Smooth muscle cell of the brain vasculature (primary cell): ENCODE data around the gene SYNC.
A peak's percentile ranks its signal among the peaks of the same experiment; 100 is the strongest.
"Not testable (repeated sequence)": the region's sequence is repeated elsewhere in the genome, so short reads cannot be mapped to it uniquely, and the experiment has no call there.

ENCODE experiments used
- DNase-seq: peaks from one replicate; pipeline ENCODE4 v3.0.0-alpha.2; 2012; ENCODE audit warnings: low read depth, low spot score

The SYNC gene

DNA sequence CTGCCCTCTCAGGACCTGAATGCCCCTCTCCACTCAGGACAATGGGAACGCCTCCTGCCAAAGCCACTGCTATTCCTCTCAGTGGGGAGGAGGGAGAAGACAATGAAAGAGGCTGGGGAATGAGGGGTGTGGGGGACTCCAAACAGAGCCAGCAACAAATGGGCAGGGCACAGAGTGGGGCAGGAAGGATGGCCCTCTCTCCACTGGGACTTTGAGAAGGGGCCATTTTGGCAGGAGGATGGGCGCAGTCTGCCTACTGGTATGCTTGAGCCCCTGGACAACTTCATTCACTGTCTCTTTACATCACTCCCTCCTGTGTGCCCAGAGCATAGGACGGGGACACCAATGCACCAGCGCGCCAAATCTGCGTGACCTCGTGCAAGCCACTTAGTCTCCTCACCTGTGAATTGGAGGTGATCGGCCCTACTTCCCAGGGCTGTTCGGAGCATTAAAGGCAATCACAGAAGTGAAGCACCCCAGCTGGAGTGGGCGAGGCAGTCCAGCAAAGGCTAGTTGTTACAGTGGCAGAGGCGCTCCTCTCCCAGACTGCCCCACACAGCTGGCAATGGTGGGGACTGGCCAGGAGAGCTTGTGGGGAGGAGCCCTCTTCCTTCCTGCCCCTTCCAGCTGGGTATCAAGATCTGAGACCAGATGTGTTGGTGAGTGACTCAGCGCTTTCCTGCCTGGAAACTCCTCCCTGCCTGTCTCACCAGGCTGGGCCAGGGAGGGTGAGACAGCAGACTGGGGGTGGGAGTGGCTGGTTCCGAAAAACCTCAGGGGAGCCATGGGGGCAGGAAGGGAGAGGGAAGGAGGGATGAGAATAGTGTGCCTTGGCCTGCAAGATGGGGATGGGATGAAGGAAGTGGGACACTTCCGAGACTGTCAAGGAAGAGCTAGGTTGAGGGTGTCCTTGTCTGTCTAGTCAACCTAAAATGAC is 22.4 kb upstream of the SYNC start:
- peak; percentile 69 for DNase-seq

- DNase-seq, result no peak
These were observed 17.2 kb upstream of the SYNC start for GRCh38 chr1:32719681-32720275.

GRCh38 chr1:32718527-32718926 is 16.0 kb upstream of the SYNC start:
- DNase-seq, result no peak

DNA sequence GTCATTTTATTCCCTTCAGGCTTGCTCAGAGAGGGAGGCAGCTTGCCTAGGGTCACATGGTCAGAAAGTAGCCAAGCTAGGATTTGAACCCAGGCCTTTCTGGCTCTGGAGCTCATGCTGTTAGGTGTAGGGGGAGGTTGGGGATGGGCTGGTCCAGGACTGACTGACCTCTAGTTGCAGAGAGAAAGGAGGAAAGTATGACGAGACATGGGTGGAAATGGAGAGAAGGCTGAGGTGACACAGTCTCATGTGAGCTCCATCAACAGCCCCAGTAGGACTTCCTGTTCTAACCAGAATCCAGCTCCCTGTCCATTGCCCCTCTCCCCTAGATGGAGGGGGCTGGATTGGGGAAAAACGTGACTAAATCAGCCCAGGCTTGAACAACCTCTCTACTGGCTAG is 15.5 kb upstream of the SYNC start:
- no peak for DNase-seq

GRCh38 chr1:32717503-32717902 is 14.9 kb upstream of the SYNC start:
- DNase-seq, result no peak

- DNase-seq, result no peak
These were observed 14.0 kb upstream of the SYNC start for GRCh38 chr1:32716312-32717148.

- DNase-seq, result no peak
These were observed 13.3 kb upstream of the SYNC start for GRCh38 chr1:32715901-32716311.

GRCh38 chr1:32714277-32714676 is 11.7 kb upstream of the SYNC start:
- DNase-seq, result no peak

DNA sequence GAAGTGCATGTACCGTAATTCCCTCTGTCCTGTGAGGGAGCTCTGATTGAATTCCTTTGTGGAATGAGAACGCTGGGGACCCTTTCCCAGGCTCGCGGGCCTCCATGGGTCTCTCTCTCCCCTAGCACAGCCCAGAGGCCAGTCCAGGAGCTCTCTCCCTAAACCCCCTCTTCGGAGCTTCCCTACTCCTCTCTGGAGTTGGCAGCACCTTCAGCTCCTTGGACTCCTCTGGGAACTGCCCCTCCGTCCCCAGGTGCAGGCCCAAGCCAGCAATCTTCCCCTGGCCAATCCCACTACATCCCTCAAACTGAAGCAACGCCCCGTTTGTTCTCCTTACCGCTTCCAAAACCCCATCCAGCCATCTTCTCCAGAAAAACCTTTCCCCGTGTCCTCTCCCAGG is 10.5 kb upstream of the SYNC start:
- DNase-seq, result no peak

DNA sequence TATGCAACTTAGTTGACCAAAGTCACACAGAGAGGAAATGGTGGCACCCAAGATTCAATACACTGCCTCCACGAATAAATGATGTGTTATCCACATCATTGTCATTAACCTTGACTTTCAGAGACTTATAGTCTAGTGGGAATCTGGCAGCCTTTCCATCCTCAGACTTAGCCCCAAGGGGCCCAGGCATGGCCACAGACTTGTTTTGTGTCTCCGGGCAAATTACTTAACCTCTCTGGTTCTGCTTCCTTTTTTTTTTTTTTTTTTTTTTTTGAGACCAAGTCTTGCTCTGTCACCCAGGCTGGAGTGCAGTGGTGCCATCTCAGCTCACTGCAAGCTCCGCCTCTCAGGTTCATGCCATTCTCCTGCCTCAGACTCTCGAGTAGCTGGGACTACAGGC is 8.7 kb upstream of the SYNC start:
- not testable (repeated sequence) for DNase-seq

- DNase-seq, result no peak
These were observed 6.9 kb upstream of the SYNC start for GRCh38 chr1:32709476-32709875.

DNA sequence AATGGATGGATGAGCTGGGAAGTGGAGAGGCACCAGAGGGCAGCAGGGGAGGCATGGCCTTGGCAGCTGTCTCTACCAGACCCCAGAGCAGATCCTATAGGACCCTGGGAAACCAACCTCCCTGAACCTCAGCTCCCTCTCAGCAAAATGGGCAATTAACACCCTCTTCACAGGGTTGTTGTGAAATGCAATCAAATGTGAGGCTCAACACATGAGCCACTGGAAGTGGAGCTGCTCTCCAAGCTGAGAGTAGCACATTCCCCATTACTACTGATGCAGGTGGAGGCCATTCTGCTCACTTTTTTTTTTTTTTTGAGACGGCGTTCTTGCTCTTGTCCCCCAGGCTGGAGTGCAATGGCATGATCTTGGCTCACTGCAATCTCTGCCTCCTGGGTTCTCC is 6.5 kb upstream of the SYNC start:
- DNase-seq, result no peak

DNA sequence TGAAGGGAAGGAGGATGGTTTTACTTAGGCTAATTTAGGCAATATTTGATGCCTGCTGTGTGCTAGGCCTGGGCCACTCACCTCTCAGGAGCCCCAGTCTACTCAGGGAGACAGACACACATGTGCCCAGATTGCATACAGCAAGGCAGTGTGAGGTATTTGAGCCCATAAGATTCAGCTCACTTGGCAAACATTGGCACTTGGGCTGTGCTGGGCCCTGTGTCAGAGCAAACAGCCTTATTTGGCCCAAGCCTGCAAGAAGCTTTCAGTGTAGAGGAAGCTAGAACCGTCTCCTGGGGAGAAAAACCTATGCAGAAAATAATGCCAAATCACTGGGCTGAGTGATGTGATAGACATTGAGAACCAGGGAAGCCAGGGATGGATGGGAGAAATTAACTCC is 3.9 kb upstream of the SYNC start:
- DNase-seq, result no peak

- no peak for DNase-seq
These were observed 2.9 kb upstream of the SYNC start for GRCh38 chr1:32705516-32705915.

GRCh38 chr1:32703479-32704291 is 1.1 kb upstream of the SYNC start:
- DNase-seq, result peak; percentile 69

- DNase-seq, result no peak
These were observed 495 bp downstream of the SYNC start for GRCh38 chr1:32701951-32702598.

- DNase-seq, result no peak
These were observed 1.1 kb downstream of the SYNC start for GRCh38 chr1:32701421-32701911.

- DNase-seq, result not testable (repeated sequence)
These were observed 5.6 kb downstream of the SYNC start for GRCh38 chr1:32696996-32697395.

DNA sequence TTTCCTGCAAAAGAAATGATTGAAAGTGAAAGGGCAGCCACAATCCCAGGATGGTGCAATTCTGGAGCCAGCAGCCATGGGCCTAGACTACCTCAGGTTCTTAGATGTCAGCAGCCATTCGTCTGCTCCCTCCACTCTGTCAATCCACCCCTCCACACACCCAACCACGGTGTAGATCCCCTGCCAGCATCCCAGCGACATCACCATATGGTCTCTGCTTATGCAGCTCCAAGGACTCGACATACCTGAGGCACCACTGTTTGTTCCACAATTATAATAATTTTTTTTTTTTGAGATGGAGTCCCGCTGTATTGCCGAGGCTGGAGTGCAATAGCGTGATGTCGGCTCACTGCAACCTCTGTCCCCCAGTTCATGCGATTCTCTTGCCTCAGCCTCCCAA is 6.5 kb downstream of the SYNC start:
- DNase-seq, result no peak

- no peak for DNase-seq
These were observed 7.3 kb downstream of the SYNC start for GRCh38 chr1:32695098-32695904.
